HG03175 (cell line): ENCODE measurements around the gene NPL.

Experiments
- ATAC-seq: cut with Tn5 transposase; IDR thresholded peaks from one replicate; pipeline ENCODE4 v1.9.1; 2021; ENCODE audit warnings: mild to moderate bottlenecking, moderate library complexity; ENCODE audit not compliant: unreplicated experiment

Gene NPL, protein sequence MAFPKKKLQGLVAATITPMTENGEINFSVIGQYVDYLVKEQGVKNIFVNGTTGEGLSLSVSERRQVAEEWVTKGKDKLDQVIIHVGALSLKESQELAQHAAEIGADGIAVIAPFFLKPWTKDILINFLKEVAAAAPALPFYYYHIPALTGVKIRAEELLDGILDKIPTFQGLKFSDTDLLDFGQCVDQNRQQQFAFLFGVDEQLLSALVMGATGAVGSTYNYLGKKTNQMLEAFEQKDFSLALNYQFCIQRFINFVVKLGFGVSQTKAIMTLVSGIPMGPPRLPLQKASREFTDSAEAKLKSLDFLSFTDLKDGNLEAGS

DNA sequence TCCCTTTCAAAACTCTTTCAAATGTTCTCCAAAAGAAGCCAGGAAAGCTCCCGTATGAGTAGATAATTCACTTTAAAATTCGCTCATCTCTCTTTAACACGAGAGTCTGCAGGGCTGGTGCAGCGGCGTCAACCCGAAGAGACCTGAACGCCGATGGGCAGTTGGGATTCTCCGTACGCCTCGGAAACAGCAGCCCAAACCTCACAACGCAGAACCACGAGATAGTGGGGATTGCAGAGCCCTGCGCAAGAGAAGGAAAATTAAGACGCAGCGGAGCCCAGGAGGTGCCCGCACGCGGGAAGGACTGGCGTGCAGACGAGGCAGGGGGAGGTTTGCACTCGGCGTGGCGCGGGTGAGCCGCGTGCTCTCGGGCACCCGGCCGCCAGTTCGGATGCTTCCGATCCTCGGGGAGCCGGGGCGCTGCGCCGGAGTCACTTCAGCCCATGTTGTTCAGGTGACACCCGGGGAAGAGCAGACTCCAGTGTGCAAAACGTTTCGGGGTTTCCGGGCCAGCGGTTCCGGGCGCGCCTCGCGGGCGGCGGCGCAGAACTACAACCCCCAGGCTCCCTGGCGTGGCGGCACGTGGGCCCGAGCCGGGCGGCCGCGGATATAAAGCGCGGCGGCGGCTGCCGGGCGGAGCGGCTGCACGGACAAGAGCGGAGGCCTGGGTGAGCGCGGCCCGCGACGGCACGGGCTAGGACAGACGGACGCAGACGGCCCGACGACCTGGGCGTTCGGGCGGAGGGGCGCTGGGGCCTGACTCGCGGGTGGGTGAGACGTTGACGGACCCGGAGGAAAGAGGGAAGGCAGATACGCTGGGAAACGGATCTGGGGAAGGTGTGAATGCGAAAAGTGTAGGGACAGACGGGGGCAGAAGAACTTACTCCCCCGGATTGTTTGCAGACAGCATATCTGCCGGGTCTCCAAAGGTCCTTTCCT lies at the start of gene NPL:
Gene NPL, plus strand, starts transcription at position 636 of the 939 bp plus-strand sequence. CDS start 4,599 bp downstream, outside the sequence.
- peak; percentile 94 for ATAC-seq

GRCh38 chr1:182740120-182740519 lies 49.5 kb upstream of the NPL start:
- ATAC-seq = no peak

GRCh38 chr1:182742780-182743179 lies 46.8 kb upstream of the NPL start:
- no peak for ATAC-seq

DNA sequence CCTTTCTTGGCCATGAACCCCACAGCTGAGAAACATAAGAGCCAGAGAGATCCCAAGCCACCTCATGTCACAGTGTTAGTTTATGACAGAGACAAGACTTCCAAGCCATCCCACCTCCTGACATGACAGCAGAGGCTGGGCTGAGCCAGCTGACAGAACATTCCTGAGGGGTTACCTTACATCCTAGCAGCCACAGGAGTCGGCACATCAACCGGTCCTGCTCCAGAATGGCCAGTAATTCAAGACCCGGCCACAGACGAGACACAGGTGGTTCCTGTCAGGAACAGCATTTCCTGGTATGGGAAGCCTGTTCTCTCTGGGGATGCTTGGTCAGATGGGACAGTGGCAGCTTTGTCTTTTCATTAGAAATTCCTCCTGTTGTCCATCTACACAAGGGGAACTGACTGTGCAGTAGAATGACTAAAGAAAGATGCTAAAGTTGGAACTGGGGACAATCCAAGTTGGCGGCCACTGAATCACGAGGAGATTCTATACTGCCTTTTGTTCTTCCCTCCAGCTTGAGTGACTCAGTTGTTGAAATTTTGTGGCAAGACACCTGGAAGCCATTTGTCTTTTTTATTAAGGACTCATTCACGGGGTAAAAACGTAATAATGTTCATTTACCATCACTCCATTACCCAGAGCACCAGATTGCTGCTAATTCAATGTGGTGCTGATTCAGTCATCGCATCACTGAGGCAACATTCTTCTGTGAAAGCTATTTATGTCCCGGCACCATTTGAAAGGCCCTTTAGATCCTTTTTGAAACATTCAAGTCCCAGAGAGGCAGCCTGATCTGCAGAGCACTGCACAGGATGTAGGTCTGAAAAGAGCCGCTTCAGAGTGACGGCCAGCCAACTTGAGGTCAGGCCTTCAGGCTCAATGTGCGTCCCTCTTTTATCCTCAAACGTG lies 37.2 kb upstream of the NPL start:
- no peak for ATAC-seq

GRCh38 chr1:182754087-182754486 lies 35.5 kb upstream of the NPL start:
- no peak for ATAC-seq

GRCh38 chr1:182754543-182755314 lies 34.8 kb upstream of the NPL start:
- ATAC-seq = no peak

DNA sequence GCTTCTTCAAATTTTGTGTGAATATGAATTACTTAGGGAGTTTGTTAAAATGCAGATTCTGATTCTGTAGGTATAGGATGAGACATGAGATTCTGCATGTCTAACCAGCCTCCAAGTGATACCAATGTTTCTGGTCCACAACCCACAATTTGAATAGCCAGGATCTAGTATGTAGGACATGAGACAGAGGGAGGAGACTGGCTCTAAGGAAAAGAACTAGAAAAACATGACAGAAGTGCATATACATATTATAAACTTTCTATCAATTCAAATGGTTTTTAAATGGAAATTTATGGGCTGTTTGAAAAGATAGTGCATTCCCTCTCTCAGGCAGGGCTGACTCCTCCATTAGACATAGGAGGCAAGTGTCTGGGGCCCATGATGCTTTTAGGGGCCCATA lies 33.9 kb upstream of the NPL start:
- ATAC-seq = no peak

- ATAC-seq = no peak
Measured at GRCh38 chr1:182756423-182756822, 33.1 kb upstream of the NPL start.

DNA sequence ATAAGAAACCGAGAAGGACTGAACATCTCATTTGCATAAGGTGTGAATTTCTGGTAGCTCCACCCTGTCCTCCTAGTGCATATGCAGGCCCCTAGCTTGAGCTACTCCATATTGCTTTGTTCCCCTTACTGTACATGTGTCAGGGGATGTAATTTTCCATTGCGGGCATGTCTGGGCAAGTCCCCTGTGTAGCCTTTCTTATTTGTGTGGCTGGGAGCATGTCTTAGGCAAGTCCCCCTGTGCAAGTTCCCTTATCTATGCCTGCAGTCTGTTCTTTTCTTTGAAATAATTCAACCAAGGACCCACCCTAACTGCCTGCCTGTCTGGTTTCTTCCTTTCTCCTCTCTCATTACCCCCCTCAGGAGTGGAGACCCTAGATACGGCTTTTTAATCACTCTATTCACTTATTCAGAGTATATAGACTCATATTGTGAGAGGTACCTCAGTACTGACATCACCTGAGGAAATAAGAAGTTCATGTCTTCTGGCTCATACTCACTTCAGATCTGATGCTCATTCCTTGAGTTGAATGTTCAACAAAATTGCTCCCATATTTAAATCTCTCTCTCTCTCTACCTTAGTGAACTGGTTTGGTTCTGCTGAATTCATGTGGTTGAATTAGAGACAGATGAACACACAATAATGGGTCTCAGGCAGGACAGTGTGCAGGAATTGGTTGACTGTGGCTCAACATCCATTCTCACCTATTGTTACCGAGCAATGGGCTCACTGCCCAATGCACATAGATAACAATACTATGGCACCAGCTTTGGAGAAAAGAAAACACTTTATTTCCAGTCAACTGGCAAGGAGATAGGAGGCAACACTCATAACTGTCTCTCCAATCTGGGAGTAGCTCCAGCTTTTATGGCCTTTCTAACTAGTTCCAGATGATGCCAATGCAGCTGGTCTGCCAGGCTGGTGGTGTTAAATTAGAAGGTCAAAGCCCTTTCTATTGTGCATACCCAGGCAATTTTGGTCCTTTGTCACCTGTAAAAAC lies 27.9 kb upstream of the NPL start:
- ATAC-seq = no peak

DNA sequence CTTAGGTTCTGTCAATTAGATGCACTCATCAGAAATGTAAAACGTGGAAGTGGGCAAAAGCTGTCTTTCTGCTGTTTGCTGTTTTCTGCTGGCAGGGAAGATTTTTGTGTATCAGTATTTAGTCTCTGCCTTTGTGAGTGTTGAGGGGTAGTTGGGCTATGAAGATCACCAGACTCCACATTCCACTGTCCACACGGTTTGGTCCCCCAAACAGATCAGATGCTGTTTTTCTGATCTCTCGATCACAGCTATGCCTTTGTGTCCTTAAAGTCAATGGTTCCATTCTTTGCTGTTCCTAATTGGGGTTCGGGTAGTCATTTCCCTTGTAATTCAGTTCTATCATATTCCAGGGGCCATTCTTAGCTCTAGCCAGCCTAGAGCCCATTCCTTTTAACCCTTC lies 27.0 kb upstream of the NPL start:
- ATAC-seq = no peak

DNA sequence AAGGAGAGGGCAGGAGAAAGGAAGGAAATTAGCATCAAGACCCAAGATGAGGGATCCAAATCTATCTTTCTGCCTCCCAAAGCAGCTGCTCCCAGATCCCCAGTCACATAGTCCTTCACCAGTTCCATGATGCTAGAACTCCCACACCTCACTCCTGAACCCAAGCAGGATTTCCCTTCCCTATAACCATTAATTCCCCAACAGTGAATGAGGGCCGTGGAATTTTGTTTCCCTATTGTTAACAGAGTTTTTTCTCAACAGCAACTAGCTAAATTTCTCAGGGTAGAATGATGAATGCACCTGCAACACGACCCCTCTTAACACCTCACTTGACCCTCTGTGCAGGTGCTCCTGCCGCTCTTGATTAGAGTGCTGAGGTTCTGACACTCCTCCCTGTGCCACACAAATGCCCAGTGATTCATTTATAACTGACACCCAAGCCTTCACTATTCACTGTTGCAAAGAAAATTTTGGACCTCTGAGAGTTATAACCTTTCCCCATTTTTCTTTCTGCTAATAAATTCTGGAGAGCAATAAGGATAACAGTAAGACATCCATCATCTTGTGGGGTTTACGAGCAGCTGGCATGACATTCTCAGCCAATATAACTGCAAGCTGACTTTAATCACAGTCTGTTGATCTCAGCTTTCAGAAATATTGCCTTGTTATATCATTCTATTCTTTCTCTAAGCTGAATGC lies 25.4 kb upstream of the NPL start:
- ATAC-seq = no peak

DNA sequence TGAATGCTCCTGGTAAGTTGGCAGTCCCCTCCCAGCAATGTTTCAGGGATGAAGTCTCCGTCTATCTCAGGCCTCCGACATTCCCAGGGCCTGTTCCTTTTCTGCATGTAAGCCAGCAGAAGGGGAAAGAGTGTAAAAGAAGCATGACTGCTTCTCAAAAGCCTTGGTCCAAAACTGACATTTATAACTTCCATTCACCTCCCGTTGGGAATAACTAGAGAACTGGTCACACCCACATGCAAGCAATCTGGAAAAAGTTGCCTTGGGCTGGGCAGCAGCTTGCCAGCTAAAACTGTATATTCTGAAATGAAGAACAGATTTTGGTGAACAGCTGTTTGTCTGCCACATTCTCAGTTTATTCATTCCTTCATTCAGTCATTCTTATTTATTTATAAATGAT lies 24.2 kb upstream of the NPL start:
- no peak for ATAC-seq

GRCh38 chr1:182766050-182766449 lies 23.5 kb upstream of the NPL start:
- ATAC-seq = no peak

- ATAC-seq = no peak
Measured at GRCh38 chr1:182766881-182767645, 22.5 kb upstream of the NPL start.

GRCh38 chr1:182768963-182769362 lies 20.6 kb upstream of the NPL start:
- no peak for ATAC-seq

DNA sequence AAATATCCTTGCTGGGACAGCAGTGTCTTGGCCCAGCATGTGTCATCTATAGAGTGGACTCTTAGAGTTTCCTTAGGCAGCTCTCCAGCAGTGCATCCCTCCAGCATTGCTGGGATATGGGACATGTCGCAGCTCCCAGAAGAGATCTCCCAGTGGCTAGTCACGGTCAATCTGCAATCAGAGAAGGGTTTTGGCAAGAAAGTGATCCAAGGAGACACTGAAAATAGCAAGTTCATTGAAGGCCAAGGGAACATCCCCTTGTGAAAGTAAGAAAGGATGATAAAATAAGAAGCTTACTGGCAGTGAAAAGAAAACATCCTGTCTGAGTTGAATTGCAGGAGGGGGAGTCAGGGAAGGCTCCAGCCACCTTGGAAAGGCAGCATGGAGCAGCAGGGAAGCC lies 19.3 kb upstream of the NPL start:
- no peak for ATAC-seq

DNA sequence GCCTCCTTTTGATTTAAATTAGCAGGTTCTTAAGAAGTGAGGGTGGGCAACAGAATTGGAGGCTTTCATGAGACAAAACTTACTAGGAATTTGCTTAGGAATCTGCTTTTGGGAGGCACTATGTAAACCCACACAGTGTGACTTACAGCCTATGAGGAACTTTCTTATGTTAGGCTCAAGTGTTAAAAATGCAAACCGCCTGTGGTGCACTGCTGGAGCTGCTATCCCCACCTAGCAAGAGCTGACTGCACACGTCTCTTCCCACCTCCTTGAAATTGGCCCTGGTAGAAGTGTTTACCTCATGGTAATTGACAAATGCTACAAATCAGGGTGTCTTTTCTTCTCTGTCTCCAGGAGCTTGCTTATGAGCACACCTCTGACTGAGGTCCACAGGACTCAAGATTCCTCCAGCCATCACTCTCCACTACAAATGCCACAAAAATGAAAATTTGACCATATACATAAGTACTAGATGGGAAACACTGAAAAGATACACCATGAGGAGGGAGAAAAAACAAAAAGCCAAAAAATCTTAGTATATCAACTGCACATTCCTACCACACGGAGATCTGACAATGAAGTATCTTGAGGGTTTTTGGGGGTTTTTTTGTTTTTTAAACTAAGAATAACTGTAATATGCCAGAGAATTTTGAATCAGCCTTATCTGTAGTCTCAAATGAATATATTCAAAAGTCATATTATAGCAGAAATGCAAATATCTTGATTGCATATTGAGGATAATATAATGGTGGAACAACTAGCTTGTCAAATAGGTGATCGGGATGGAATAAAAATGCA lies 18.2 kb upstream of the NPL start:
- ATAC-seq = no peak
